ENCODE data around the gene BOD1L1. TPM values are rescaled to one million over a fixed set of nuclear protein-coding genes. Genes with fewer than 3 reads are reported as not detected.

Gene BOD1L1
- total RNA-seq, 1 experiment from 2014 or later, result 37.2 TPM

GRCh38 chr4:13618212-13618806 is 9.2 kb downstream of the BOD1L1 start:
- H3K4me3 ChIP-seq (ENCODE audit: low read depth, low read length), result no peak overlapping the region
- Mint-ChIP-seq H3K27ac (ENCODE audit: unreplicated experiment) (no peak overlapping the region), H3K27me3 (ENCODE audit: insufficient read depth, unreplicated experiment) (no peaks in the 10 kb centered on the region), H3K36me3 (ENCODE audit: insufficient read depth, unreplicated experiment) (peaks cover 17% of the 10 kb centered on the region), H3K4me3 (ENCODE audit: unreplicated experiment) (no peak overlapping the region), H3K9me3 (ENCODE audit: unreplicated experiment) (no peaks in the 10 kb centered on the region), H3K4me1 (ENCODE audit: low read depth, unreplicated experiment) (no peaks in the 10 kb centered on the region)
- DNase-seq, result no peak
- H3K4me1 ChIP-seq, result no peaks in the 10 kb centered on the region
- intact Hi-C loops (cut with micrococcal nuclease; ENCODE audit: unreplicated experiment), result no loop called here
- ChIA-PET CTCF (no interaction called here), POLR2A (interaction anchor here (0.6 kb wide), 1 partner anchor 337 kb away, joined by 3 read pairs; no protein-coding TSS in a partner anchor)
- BruUV-seq (replicated peaks), result no TSS peak
- no peaks in the 10 kb centered on the region for H3K36me3 ChIP-seq (ENCODE audit: control insufficient read depth, insufficient read depth, low read length)
- H3K27me3 ChIP-seq (replicated peaks; ENCODE audit: control insufficient read depth, insufficient read depth, low read length), result no peaks in the 10 kb centered on the region
- no peaks in the 10 kb centered on the region for H3K9me3 ChIP-seq
- TF ChIP-seq CTCF (IDR thresholded peaks at IDR 0.05; ENCODE audit: insufficient read depth in 1 of 2, low read depth in 1 of 2, low read length in 1 of 2, severe bottlenecking in 1 of 2, unreplicated experiment in 1 of 2), result no peak

GRCh38 chr4:13617801-13618200 is 9.7 kb downstream of the BOD1L1 start:
- Histone ChIP-seq H3K36me3 (ENCODE audit: control insufficient read depth, insufficient read depth, low read length) (no peaks in the 10 kb centered on the region), H3K4me3 (ENCODE audit: low read depth, low read length) (no peak overlapping the region), H3K27me3 (replicated peaks; ENCODE audit: control insufficient read depth, insufficient read depth, low read length) (no peaks in the 10 kb centered on the region), H3K9me3 (no peaks in the 10 kb centered on the region), H3K4me1 (no peaks in the 10 kb centered on the region)
- CTCF ChIA-PET, result no interaction called here
- Mint-ChIP-seq H3K9me3 (ENCODE audit: unreplicated experiment) (no peaks in the 10 kb centered on the region), H3K36me3 (ENCODE audit: insufficient read depth, unreplicated experiment) (peaks cover 17% of the 10 kb centered on the region), H3K4me3 (ENCODE audit: unreplicated experiment) (no peak overlapping the region), H3K27me3 (ENCODE audit: insufficient read depth, unreplicated experiment) (no peaks in the 10 kb centered on the region), H3K27ac (ENCODE audit: unreplicated experiment) (no peak overlapping the region), H3K4me1 (ENCODE audit: low read depth, unreplicated experiment) (no peaks in the 10 kb centered on the region)
- no peak for TF ChIP-seq CTCF (IDR thresholded peaks at IDR 0.05; ENCODE audit: insufficient read depth in 1 of 2, low read depth in 1 of 2, low read length in 1 of 2, severe bottlenecking in 1 of 2, unreplicated experiment in 1 of 2)
- intact Hi-C loops (cut with micrococcal nuclease; ENCODE audit: unreplicated experiment), result no loop called here
- DNase-seq, result no peak
- no TSS peak for BruUV-seq (replicated peaks)
- POLR2A ChIA-PET, result no interaction called here

- no peak for TF ChIP-seq CTCF (IDR thresholded peaks at IDR 0.05; ENCODE audit: insufficient read depth in 1 of 2, low read depth in 1 of 2, low read length in 1 of 2, severe bottlenecking in 1 of 2, unreplicated experiment in 1 of 2)
- Histone ChIP-seq H3K9me3 (no peaks in the 10 kb centered on the region), H3K4me1 (no peaks in the 10 kb centered on the region), H3K27me3 (replicated peaks; ENCODE audit: control insufficient read depth, insufficient read depth, low read length) (no peaks in the 10 kb centered on the region), H3K36me3 (ENCODE audit: control insufficient read depth, insufficient read depth, low read length) (no peaks in the 10 kb centered on the region; the same call in 1 of the 2 replicates), H3K4me3 (ENCODE audit: low read depth, low read length) (no peak overlapping the region)
- intact Hi-C loops (cut with micrococcal nuclease; ENCODE audit: unreplicated experiment), result no loop called here
- H3K36me3 Mint-ChIP-seq (ENCODE audit: insufficient read depth, unreplicated experiment), result peaks cover 24% of the 10 kb centered on the region
- H3K9me3 Mint-ChIP-seq (ENCODE audit: unreplicated experiment), result no peaks in the 10 kb centered on the region
- ChIA-PET POLR2A (no interaction called here), CTCF (no interaction called here)
- no peak overlapping the region for H3K4me3 Mint-ChIP-seq (ENCODE audit: unreplicated experiment)
- no peak overlapping the region for H3K27ac Mint-ChIP-seq (ENCODE audit: unreplicated experiment)
- H3K4me1 Mint-ChIP-seq (ENCODE audit: low read depth, unreplicated experiment), result no peaks in the 10 kb centered on the region
- no TSS peak for BruUV-seq (replicated peaks)
- H3K27me3 Mint-ChIP-seq (ENCODE audit: insufficient read depth, unreplicated experiment), result no peaks in the 10 kb centered on the region
- DNase-seq, result no peak
Observed at GRCh38 chr4:13616597-13616996, 10.9 kb downstream of the BOD1L1 start.

Measured in Caco-2 (cell line).